ENCODE measurements around the gene KPNA6. TPM values are rescaled to one million over a fixed set of nuclear protein-coding genes. Genes with fewer than 3 reads are reported as not detected.
"Not testable (repeated sequence)": the region's sequence is repeated elsewhere in the genome, so short reads cannot be mapped to it uniquely, and the experiment has no call there.

The KPNA6 gene
- total RNA-seq, 1 donor from 2014 or later: 78.6 TPM

DNA sequence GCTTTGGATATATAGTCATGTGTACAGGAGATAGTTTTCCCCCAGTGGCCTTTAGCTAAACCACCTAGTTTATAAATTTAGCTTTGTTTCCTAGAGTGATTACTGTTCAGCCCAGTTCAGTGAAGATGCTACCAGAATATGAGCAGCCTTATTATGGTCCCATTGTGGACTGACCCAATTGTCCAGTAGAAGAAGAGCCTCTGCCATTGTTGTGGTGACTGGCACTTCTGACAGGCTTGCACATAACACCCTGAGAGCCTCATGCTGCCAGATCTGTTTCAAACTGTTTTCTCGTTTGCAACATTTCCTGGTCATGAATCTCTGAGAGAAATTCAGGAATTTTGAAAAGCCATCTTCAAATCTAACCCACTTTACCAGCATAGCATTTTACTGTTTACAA is 20.6 kb downstream of the KPNA6 start:
- H3K9me3 Mint-ChIP-seq: no peaks in the 10 kb centered on the region
- no peak overlapping the region for H3K4me3 Mint-ChIP-seq
- H3K4me1 Mint-ChIP-seq (ENCODE audit: low read depth): peaks cover 28% of the 10 kb centered on the region
- peaks cover 2% of the 10 kb centered on the region for H3K36me3 Mint-ChIP-seq (ENCODE audit: low read depth)
- no peak for DNase-seq (ENCODE audit: low spot score)
- intact Hi-C loops (cut with micrococcal nuclease): no loop called here
- H3K27ac Mint-ChIP-seq: no peak overlapping the region
- no peaks in the 10 kb centered on the region for H3K27me3 Mint-ChIP-seq (ENCODE audit: insufficient read depth)

DNA sequence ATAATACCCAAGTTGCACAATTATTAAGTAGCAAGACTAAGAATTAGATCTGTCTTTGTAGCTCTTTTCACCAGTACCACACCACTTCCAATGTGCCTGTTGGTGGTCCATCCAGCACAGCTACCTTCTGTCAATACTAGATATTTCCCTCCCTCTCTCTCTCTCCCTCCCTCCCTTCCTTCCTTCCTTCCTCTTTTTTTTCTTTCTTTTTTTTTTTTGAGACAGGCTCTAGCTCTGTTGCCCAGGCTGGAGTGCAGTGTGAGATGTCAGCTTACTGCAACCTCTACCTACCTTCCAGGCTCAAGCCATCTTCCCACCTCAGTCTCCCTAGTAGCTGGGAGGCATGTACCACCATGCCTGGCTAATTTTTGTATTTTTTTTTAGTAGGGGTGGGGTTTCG is 21.1 kb downstream of the KPNA6 start:
- intact Hi-C loops (cut with micrococcal nuclease): no loop called here
- Mint-ChIP-seq H3K4me1 (ENCODE audit: low read depth) (peaks cover 28% of the 10 kb centered on the region), H3K9me3 (no peaks in the 10 kb centered on the region), H3K36me3 (ENCODE audit: low read depth) (peaks cover 2% of the 10 kb centered on the region), H3K27me3 (ENCODE audit: insufficient read depth) (no peaks in the 10 kb centered on the region), H3K4me3 (no peak overlapping the region), H3K27ac (no peak overlapping the region)
- DNase-seq (ENCODE audit: low spot score): no peak

DNA sequence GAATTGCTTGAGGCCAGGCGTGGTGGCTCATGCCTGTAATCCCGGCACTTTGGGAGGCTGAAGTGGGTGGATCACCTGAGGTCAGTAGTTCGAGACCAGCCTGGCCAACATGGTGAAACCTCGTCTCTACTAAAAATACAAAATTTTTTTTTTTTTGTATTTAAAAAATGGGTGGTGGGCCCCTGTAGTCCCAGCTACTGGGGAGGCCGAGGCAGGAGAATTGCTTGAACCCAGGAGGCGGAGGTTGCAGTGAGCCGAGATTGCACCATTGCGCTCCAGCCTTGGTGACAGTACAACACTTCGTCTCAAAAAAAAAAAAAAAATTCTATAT is 26.1 kb downstream of the KPNA6 start:
- H3K36me3 Mint-ChIP-seq (ENCODE audit: low read depth); H3K4me3 Mint-ChIP-seq; H3K27ac Mint-ChIP-seq; DNase-seq (ENCODE audit: low spot score); H3K9me3 Mint-ChIP-seq; H3K27me3 Mint-ChIP-seq (ENCODE audit: insufficient read depth); intact Hi-C loops (cut with micrococcal nuclease): not testable (repeated sequence)
- peaks cover 12% of the 10 kb centered on the region for H3K4me1 Mint-ChIP-seq (ENCODE audit: low read depth)

DNA sequence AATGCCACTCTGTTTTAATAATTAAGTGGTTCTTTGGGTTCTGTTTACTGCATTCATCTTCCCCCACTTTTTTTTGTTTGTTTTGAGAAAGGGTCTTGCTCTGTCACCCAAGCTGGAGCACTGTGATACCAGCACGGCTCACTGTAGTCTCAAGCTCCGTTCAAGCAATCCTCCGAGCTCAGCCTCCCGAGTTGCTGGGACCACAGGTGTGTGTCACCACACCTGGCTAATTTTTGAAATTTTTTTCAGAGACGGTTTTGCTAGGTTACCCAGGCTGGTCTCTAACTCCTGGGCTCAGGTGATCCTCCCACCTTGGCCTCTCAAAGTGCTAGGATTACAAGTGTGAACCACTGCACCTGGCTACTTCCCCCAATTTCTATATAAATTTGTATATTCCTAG is 29.3 kb downstream of the KPNA6 start:
- no peak overlapping the region for H3K4me3 Mint-ChIP-seq
- intact Hi-C loops (cut with micrococcal nuclease): no loop called here
- H3K36me3 Mint-ChIP-seq (ENCODE audit: low read depth): peaks cover 4% of the 10 kb centered on the region
- DNase-seq (ENCODE audit: low spot score): no peak
- H3K27ac Mint-ChIP-seq: no peak overlapping the region
- H3K27me3 Mint-ChIP-seq (ENCODE audit: insufficient read depth): no peaks in the 10 kb centered on the region
- H3K4me1 Mint-ChIP-seq (ENCODE audit: low read depth): peaks cover 24% of the 10 kb centered on the region
- H3K9me3 Mint-ChIP-seq: no peaks in the 10 kb centered on the region

DNA sequence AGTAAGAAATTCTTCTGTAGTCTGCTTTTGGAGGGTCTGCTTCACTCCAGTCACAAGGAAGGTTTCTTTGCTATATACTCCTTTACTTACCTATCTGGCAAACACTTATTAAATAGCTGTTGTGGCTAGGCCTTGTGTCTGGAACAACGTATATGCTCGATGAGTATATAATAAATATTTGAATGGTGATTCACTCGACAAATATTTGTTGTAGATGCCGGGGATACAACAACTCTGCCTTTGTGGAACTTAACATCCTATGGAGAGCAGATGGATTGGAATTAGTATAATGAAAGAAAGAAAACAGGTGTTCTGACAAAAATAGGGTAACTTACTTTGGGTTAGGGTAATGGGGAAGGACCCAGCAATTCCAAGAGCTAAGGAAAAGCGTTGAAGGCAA is 31.1 kb downstream of the KPNA6 start:
- Mint-ChIP-seq H3K27me3 (ENCODE audit: insufficient read depth) (no peaks in the 10 kb centered on the region), H3K36me3 (ENCODE audit: low read depth) (peaks cover 5% of the 10 kb centered on the region), H3K9me3 (no peaks in the 10 kb centered on the region), H3K4me3 (no peak overlapping the region), H3K27ac (no peak overlapping the region), H3K4me1 (ENCODE audit: low read depth) (peaks cover 28% of the 10 kb centered on the region)
- intact Hi-C loops (cut with micrococcal nuclease): no loop called here
- no peak for DNase-seq (ENCODE audit: low spot score)

DNA sequence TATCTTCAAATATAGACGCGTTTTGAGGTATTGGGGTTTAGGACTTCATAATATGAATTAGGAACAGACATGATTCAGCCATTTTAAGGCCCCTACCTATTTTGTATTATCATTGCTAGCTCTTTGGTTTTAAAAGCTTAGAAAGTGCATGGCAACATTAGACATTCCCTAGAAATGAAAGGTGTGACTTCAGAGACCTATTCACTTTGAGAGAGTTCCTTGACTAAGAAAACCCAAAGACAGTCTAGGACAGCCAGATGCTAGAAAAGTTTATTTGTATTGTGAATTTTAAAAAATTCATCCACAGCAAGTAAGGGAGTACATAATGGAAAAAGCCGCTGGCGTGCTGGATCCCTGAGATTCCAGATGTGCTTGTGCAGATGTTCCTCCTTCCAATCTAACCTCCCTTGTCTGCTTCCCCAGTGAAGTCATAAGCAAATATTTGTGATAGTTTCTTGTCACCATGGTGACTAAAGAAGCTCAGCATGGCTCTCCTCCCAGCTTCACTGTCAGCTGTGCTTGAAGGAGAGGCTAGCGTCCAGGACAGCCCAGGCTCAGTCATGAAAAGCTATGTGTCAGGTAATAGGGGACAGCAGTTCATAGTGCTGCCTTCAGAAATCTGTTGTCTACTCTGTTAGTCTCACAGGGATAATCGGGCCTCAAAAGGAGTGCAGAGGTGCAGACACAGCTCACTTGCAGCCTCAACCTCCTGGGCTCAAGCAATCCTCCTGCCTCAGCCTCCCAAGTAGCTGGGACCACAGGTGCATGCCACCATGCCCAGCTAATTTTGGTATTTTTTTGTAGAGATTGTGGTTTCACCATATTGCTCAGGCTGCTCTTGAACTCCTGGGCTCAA is 34.8 kb downstream of the KPNA6 start:
- Mint-ChIP-seq H3K36me3 (ENCODE audit: low read depth) (peaks cover 11% of the 10 kb centered on the region), H3K27me3 (ENCODE audit: insufficient read depth) (no peaks in the 10 kb centered on the region), H3K4me1 (ENCODE audit: low read depth) (peaks cover 39% of the 10 kb centered on the region), H3K27ac (no peak overlapping the region), H3K4me3 (no peak overlapping the region), H3K9me3 (no peaks in the 10 kb centered on the region)
- intact Hi-C loops (cut with micrococcal nuclease): no loop called here
- no peak for DNase-seq (ENCODE audit: low spot score)

DNA sequence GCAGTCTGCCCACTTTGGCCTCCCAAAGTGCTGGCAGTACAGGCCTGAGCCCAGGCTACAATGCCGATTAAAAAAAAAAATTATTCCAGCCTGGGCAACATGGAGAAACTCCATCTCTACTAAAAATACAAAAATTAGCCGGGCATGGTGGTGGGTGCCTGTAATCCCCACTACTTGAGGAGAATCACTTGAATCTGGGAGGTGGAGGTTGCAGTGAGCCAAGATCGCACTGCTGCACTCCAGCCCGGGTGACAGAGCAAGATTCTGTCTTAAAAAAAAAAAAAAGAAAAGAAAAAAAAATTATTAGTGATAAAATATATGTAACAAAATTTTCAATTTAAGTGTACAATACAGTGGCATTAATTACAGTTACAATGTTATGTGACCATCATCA is 35.4 kb downstream of the KPNA6 start:
- Mint-ChIP-seq H3K36me3 (ENCODE audit: low read depth) (peaks cover 11% of the 10 kb centered on the region), H3K4me1 (ENCODE audit: low read depth) (peaks cover 37% of the 10 kb centered on the region)
- H3K4me3 Mint-ChIP-seq; DNase-seq (ENCODE audit: low spot score); H3K27me3 Mint-ChIP-seq (ENCODE audit: insufficient read depth); H3K9me3 Mint-ChIP-seq; intact Hi-C loops (cut with micrococcal nuclease); H3K27ac Mint-ChIP-seq: not testable (repeated sequence)

DNA sequence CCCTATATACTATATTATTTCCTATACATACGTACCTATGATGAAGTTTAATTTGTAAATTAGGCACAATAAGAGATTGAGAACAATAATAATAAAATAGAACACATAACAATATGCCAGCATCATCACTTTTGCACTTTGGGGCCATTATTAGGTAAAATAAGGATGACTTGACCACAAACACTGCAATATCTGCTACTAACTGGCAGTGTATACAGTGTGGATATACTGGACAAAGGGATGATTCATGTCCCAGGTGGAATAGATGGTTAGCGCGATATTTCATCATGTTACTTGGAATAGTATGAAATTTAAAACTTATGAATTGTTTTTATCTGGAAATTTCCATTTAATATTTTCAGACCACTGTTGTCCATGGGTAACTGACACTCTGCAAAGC is 36.2 kb downstream of the KPNA6 start:
- intact Hi-C loops (cut with micrococcal nuclease): loop anchor here (2.0 kb wide), 1 partner anchor 35 kb away; the partner anchor contains the start of gene TXLNA
- peaks cover 3% of the 10 kb centered on the region for H3K9me3 Mint-ChIP-seq

DNA sequence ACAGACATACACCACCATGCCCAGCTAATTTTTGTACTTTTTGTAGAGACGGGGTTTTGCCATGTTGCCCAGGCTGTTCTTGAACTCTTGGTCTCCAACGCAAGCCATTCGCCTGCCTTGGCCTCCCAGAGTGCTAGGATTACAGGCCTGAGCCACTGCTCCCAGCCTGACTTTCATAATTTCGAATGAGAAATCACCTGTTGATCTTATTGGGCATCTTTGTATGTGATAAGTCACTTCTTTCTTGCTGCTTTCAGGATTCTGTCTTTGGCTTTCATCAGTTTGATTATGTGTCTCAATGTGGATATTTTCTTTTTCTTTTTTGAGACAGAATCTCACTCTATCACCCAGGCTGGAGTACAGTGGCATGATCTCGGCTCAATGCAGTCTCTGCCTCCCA is 39.9 kb downstream of the KPNA6 start:
- Mint-ChIP-seq H3K9me3 (peaks cover 12% of the 10 kb centered on the region), H3K36me3 (ENCODE audit: low read depth) (peaks cover 17% of the 10 kb centered on the region), H3K4me1 (ENCODE audit: low read depth) (peaks cover 16% of the 10 kb centered on the region)
- intact Hi-C loops (cut with micrococcal nuclease); H3K27ac Mint-ChIP-seq; H3K27me3 Mint-ChIP-seq (ENCODE audit: insufficient read depth); H3K4me3 Mint-ChIP-seq; DNase-seq (ENCODE audit: low spot score): not testable (repeated sequence)

More for the DNA sequence above, 36.2 kb downstream of the KPNA6 start:
- no peak for DNase-seq (ENCODE audit: low spot score)
- Mint-ChIP-seq H3K4me3 (no peak overlapping the region), H3K4me1 (ENCODE audit: low read depth) (peaks cover 30% of the 10 kb centered on the region), H3K27ac (no peak overlapping the region), H3K27me3 (ENCODE audit: insufficient read depth) (no peaks in the 10 kb centered on the region), H3K36me3 (ENCODE audit: low read depth) (peaks cover 14% of the 10 kb centered on the region)

DNA sequence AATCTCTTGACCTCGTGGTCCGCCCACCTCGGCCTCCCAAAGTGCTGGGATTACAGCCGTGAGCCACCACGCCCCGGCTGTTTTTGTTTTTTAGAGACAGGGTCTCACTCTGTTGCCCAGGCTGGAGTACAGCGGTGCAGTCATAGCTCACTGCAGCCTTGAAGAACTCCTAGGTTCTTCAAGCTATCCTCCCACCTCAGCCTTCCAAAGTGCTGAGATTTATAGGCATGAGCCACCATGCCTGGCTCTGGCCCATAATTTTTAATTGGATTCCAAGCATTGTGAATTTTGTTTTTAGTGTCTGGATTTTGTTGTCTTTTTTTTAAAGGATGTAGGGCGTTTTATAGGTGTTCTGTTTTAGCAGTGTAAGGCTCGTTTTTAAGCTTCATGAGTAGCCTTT is 43.0 kb downstream of the KPNA6 start:
- no peak for DNase-seq (ENCODE audit: low spot score)
- Mint-ChIP-seq H3K27me3 (ENCODE audit: insufficient read depth) (no peaks in the 10 kb centered on the region), H3K4me1 (ENCODE audit: low read depth) (peaks cover 4% of the 10 kb centered on the region), H3K27ac (no peak overlapping the region), H3K36me3 (ENCODE audit: low read depth) (peaks cover 16% of the 10 kb centered on the region), H3K4me3 (no peak overlapping the region), H3K9me3 (peaks cover 12% of the 10 kb centered on the region)
- intact Hi-C loops (cut with micrococcal nuclease): no loop called here

DNA sequence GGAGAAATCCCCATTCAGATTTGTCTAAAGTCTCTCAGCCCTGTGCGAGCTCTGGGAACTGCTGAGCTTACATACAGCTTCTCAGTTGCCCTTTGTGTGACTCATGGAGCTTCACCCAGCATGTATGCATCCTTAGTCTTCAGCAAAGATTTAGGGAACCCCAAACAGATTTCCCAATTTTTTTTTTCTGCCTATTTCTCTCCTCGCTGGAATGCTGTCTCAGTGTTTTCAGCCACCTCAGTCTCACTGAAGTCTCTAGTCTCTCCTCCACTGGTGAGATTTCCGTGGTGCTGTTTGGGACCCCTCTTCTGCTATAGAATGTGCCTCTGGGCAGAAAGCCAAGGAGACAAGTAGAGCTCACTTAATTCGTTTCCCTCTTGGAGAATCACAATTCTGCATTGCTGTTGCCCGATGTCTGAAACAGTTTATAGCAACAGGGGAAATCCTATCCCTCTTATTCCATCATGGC is 43.5 kb downstream of the KPNA6 start:
- peaks cover 4% of the 10 kb centered on the region for H3K4me1 Mint-ChIP-seq (ENCODE audit: low read depth)
- no peak overlapping the region for H3K4me3 Mint-ChIP-seq
- H3K27me3 Mint-ChIP-seq (ENCODE audit: insufficient read depth): no peaks in the 10 kb centered on the region
- H3K27ac Mint-ChIP-seq: no peak overlapping the region
- no peak for DNase-seq (ENCODE audit: low spot score)
- H3K36me3 Mint-ChIP-seq (ENCODE audit: low read depth): peaks cover 20% of the 10 kb centered on the region
- intact Hi-C loops (cut with micrococcal nuclease): no loop called here
- H3K9me3 Mint-ChIP-seq: peaks cover 12% of the 10 kb centered on the region

DNA sequence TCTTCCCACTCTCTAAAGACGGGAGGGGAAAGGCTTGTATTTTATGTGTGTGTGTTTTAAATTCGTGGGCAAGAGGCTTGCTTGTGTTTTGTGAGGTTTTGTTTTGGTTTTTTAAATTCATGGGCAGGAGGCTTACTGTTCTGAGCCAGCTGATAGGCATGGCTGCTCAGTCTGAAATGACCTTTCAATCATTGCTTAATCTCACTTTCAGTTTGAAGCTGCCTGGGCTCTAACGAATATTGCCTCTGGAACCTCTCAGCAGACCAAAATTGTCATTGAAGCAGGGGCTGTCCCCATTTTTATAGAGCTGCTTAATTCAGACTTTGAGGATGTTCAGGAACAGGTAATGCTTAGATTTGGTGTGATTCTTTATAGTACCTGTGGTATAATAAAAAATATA is 51.3 kb downstream of the KPNA6 start:
- DNase-seq (ENCODE audit: low spot score): no peak
- no peaks in the 10 kb centered on the region for H3K27me3 Mint-ChIP-seq (ENCODE audit: insufficient read depth)
- intact Hi-C loops (cut with micrococcal nuclease): no loop called here
- no peaks in the 10 kb centered on the region for H3K9me3 Mint-ChIP-seq
- peaks cover 44% of the 10 kb centered on the region for H3K36me3 Mint-ChIP-seq (ENCODE audit: low read depth)
- no peak overlapping the region for H3K4me3 Mint-ChIP-seq
- H3K27ac Mint-ChIP-seq: peak overlapping the region; percentile 61
- H3K4me1 Mint-ChIP-seq (ENCODE audit: low read depth): peaks cover 9% of the 10 kb centered on the region

DNA sequence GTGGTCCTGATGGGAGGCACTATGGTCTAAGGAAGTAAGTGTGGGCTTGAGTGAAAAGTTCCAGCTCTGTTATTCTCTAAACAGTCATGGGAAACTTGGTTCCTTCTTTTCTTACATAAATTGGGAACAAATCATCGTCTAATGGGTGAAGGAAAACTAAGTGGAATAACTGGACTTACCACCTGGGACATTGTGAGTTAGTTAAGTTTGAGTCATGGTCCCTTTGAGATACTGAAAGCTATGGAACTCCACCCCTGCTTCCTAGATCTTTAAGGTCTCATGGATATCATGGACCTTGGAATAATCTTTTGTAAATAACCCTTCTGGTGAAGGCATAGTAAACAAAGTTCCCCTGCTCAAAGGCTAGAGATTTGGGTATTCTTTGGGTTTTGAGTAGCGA is 55.5 kb downstream of the KPNA6 start:
- H3K27me3 Mint-ChIP-seq (ENCODE audit: insufficient read depth): no peaks in the 10 kb centered on the region
- H3K36me3 Mint-ChIP-seq (ENCODE audit: low read depth): peaks cover 34% of the 10 kb centered on the region
- intact Hi-C loops (cut with micrococcal nuclease): no loop called here
- no peak overlapping the region for H3K4me3 Mint-ChIP-seq
- no peak for DNase-seq (ENCODE audit: low spot score)
- H3K4me1 Mint-ChIP-seq (ENCODE audit: low read depth): peaks cover 5% of the 10 kb centered on the region
- H3K27ac Mint-ChIP-seq: no peak overlapping the region
- H3K9me3 Mint-ChIP-seq: no peaks in the 10 kb centered on the region

DNA sequence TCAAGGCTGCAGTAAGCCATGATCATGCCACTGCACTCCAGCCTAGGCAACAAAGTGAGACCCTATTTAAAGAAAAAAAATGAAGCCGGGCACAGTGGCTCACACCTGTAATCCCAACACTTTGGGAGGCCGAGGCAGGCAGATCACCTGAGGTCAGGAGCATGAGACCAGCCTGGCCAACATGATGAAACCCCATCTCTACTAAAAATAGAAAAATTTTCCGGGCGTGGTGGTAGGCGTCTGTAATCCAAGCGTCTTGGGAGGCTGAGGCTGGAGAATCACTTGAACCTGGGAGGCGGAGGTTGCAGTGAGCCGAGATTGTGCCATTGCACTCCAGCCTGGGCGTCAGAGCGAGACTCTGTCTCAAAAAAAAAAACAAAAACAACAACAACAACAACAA is 57.8 kb downstream of the KPNA6 start:
- H3K36me3 Mint-ChIP-seq (ENCODE audit: low read depth): peaks cover 37% of the 10 kb centered on the region
- H3K27ac Mint-ChIP-seq; intact Hi-C loops (cut with micrococcal nuclease); H3K4me3 Mint-ChIP-seq; H3K27me3 Mint-ChIP-seq (ENCODE audit: insufficient read depth); H3K9me3 Mint-ChIP-seq; DNase-seq (ENCODE audit: low spot score); H3K4me1 Mint-ChIP-seq (ENCODE audit: low read depth): not testable (repeated sequence)
